ENCODE data around the gene ACR.

DNA sequence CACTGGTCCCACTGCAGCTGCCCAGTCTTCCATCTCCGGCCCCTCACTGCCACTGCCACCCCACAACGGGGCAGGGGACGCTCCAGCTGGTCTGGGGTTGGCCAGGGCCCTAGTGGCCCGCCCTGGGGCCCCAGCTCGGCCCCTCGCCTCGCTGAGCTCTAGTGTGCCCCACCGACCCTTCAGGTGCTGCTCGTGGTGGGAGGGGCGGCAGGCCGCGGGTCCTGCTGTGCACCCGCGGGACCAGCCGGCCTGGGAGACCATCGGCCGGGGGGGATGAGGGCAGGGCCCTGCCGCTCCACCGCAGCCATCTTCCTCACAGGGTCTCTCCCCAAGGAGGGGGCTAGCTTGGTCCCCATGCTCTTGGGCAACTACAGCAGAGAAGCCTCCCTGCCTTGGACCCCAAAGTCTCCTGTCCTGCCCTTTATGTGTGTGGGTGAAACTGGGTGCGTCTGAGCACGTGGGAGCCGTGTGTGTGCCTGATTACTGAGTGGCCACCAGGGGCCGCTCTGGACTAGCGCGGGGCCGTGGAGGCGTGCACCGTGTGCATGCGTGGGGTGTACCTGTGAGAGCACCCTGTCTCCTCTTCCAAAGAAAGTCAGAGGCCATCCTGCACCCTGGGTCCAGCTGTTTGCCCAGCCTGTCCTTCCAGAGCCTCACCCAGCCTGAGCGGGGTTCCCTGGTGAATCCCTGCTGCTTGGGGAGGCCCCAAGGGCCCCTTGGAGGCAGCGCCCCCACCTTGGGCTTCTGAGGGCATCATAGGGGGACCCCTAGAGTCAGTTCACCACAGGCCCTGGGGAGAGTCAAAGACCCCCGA is 6.0 kb upstream of the ACR start:
- TF ChIP-seq, protein P1, sequence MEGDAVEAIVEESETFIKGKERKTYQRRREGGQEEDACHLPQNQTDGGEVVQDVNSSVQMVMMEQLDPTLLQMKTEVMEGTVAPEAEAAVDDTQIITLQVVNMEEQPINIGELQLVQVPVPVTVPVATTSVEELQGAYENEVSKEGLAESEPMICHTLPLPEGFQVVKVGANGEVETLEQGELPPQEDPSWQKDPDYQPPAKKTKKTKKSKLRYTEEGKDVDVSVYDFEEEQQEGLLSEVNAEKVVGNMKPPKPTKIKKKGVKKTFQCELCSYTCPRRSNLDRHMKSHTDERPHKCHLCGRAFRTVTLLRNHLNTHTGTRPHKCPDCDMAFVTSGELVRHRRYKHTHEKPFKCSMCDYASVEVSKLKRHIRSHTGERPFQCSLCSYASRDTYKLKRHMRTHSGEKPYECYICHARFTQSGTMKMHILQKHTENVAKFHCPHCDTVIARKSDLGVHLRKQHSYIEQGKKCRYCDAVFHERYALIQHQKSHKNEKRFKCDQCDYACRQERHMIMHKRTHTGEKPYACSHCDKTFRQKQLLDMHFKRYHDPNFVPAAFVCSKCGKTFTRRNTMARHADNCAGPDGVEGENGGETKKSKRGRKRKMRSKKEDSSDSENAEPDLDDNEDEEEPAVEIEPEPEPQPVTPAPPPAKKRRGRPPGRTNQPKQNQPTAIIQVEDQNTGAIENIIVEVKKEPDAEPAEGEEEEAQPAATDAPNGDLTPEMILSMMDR (IDR thresholded peaks at IDR 0.05; ENCODE audit: insufficient read depth, low read length, poor library complexity, severe bottlenecking) = peak; percentile 82
- no peak for TF ChIP-seq EZH2phosphoT487 (conservative IDR thresholded peaks at IDR 0.05; ENCODE audit: low read length)
